A673 (cell line): ENCODE measurements around the gene TAPBPL. TPM values are rescaled to one million over a fixed set of nuclear protein-coding genes. Genes with fewer than 3 reads are reported as not detected.

Source experiments
- BruUV-seq: library from RNA; stranded (reverse); fragments of 400-500 nt; replicated peaks from 2 replicates; lab custom pipeline; 2021; lab: Mats Ljungman, UMichigan
- CTCF ChIA-PET: fragments of 300-600 bp; sonication (Branson Sonifier 250); formaldehyde crosslinking; loops from one replicate; lab custom pipeline; 2022; ENCODE audit warnings: antibody characterized with exemption; lab: Charles Lee
- POLR2A ChIA-PET: fragments of 300-600 bp; sonication (Branson Sonifier 250); formaldehyde crosslinking; loops from one replicate; lab custom pipeline; 2022; ENCODE audit warnings: antibody characterized with exemption; ENCODE audit not compliant: low non-redundant PET; lab: Charles Lee
- DNase-seq: peaks from one replicate; pipeline ENCODE4 v3.0.0-alpha.2; 2015; ENCODE audit warnings: low spot score
- H3K27ac ChIP-seq: fragments of 200-600 bp; sonication (generic); 2 replicates; pipeline ENCODE4 v1.5.1; 2016; ENCODE audit warnings: mixed run types, low read depth, mild to moderate bottlenecking, mixed read lengths, antibody characterized with exemption, low read length; ENCODE audit not compliant: poor library complexity, severe bottlenecking
- H3K27me3 ChIP-seq: fragments of 200-600 bp; sonication (generic); replicated peaks from 2 replicates; pipeline ENCODE4 v1.6.1; 2017; ENCODE audit warnings: mixed run types, low read depth, mild to moderate bottlenecking, mixed read lengths, antibody characterized with exemption, low read length; ENCODE audit not compliant: insufficient read depth, poor library complexity
- H3K36me3 ChIP-seq: fragments of 200-600 bp; sonication (generic); 2 replicates; pipeline ENCODE4 v1.6.1; 2016; ENCODE audit warnings: mixed run types, mild to moderate bottlenecking, mixed read lengths, antibody characterized with exemption, low read length; ENCODE audit not compliant: insufficient read depth, poor library complexity, severe bottlenecking
- H3K4me1 ChIP-seq: fragments of 200-600 bp; sonication (generic); 2 replicates; pipeline ENCODE4 v1.6.1; 2017; ENCODE audit warnings: mixed run types, mild to moderate bottlenecking, mixed read lengths, antibody characterized with exemption, low read length; ENCODE audit not compliant: insufficient read depth, poor library complexity, severe bottlenecking
- H3K4me3 ChIP-seq: fragments of 200-600 bp; sonication (generic); 2 replicates; pipeline ENCODE4 v1.5.1; 2016; ENCODE audit warnings: low read depth, mixed run types, mild to moderate bottlenecking, mixed read lengths, low read length; ENCODE audit not compliant: poor library complexity, severe bottlenecking
- H3K9me3 ChIP-seq: fragments of 200-600 bp; sonication (generic); 2 replicates; pipeline ENCODE4 v1.6.1; 2016; ENCODE audit warnings: mixed run types, low read depth, mild to moderate bottlenecking, mixed read lengths, antibody characterized with exemption, low read length; ENCODE audit not compliant: poor library complexity, severe bottlenecking
- EZH2 ChIP-seq: fragments of 200-600 bp; sonication (generic); IDR thresholded peaks from 2 replicates; pipeline ENCODE4 v1.6.1; 2017; ENCODE audit warnings: borderline replicate concordance, low read depth, mild to moderate bottlenecking, mixed read lengths, antibody characterized with exemption, low read length; ENCODE audit not compliant: poor library complexity, severe bottlenecking
- intact Hi-C: fragments of 100-400 bp; cut with micrococcal nuclease; formaldehyde crosslinking; loops from one replicate; pipeline ENCODE4 v1.10.0; 2022; ENCODE audit not compliant: unreplicated experiment
- total RNA-seq: library from RNA; stranded (reverse); gene quantifications from 2 replicates; pipeline ENCODE4 v1.2.3, GENCODE V29; 2021
- TF ChIP-seq, protein P1 (sequence below): fragments of 300-800, 200-600 bp; sonication (generic); conservative IDR thresholded peaks from 2 replicates; pipeline ENCODE4 v1.5.1; 2017; ENCODE audit warnings: low read depth, mild to moderate bottlenecking, antibody characterized with exemption, low read length, moderate library complexity, mixed read lengths

TAPBPL gene
- total RNA-seq, 1 experiment from 2014 or later: 6.9 TPM

DNA sequence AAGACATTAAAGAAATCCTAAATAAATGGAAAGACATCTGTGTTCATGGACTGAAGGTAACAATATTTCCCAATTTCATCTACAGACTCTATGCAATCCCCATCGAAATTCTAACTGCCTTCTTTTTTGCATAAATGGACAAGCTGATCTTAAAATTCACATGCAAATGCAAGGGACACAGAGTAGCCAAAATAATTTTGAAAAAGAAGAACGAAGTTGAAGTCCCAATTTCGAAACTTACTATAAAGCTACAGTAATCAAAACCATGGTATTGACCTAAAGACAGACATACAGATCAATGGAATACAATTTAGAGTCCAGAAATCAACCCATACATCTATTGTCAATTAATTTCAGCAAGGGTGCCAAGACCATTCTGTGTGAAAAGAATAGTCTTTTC is 23.5 kb upstream of the TAPBPL start:
- TF ChIP-seq, protein P1, sequence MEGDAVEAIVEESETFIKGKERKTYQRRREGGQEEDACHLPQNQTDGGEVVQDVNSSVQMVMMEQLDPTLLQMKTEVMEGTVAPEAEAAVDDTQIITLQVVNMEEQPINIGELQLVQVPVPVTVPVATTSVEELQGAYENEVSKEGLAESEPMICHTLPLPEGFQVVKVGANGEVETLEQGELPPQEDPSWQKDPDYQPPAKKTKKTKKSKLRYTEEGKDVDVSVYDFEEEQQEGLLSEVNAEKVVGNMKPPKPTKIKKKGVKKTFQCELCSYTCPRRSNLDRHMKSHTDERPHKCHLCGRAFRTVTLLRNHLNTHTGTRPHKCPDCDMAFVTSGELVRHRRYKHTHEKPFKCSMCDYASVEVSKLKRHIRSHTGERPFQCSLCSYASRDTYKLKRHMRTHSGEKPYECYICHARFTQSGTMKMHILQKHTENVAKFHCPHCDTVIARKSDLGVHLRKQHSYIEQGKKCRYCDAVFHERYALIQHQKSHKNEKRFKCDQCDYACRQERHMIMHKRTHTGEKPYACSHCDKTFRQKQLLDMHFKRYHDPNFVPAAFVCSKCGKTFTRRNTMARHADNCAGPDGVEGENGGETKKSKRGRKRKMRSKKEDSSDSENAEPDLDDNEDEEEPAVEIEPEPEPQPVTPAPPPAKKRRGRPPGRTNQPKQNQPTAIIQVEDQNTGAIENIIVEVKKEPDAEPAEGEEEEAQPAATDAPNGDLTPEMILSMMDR: no peak
- no peak for TF ChIP-seq EZH2
- no peaks in the 10 kb centered on the region for H3K27me3 ChIP-seq
- ChIA-PET CTCF (no interaction called here), POLR2A (no interaction called here)
- H3K9me3 ChIP-seq: no peaks in the 10 kb centered on the region
- H3K4me1 ChIP-seq: peaks cover 19% of the 10 kb centered on the region
- no peak overlapping the region for H3K4me3 ChIP-seq
- BruUV-seq: no TSS peak
- no peak for DNase-seq
- H3K27ac ChIP-seq: no peak overlapping the region
- no peaks in the 10 kb centered on the region for H3K36me3 ChIP-seq
- intact Hi-C loops: no loop called here

DNA sequence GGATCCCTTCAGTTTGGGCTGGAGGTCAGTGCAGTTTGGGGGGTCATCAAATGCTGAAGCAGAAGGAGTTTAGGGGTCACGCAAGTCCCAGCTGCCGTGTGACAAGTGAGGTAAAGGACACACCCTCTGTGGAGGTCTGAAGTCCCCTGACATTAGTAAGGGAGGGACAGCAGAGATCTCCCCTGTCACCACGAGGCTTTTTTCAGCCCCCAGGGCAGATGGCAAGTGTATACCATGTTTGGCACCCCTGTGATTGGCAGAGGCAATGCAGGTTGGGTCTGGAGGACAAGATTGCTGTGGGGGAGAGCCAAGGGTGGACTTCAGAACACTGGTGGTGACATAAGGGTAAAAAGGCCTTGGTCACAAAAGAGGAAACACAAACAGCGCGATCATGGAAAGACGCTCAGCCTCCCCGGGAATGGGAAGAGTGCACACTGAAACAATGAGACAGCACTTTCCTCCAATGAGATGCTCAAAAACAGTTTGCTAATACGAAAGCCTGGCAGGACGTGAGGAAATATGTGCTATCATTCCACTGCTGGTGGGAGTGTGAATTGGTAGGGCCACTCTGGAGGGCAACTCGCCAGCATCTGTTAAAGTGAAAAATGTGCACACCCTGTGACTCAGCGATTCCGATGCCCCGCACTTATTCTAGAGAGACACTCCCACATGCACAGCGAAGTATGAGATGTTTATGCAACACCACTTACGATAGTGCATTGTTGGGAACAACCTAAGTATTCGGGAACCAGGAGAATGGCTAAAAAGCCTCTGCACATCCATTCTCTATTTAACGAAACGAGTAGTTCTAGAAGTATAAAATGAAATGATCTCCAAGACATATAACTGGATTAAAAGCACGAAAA is 21.5 kb upstream of the TAPBPL start:
- Histone ChIP-seq H3K4me3 (peak overlapping the region; percentile 9), H3K27ac (peak overlapping the region; percentile 68), H3K4me1 (peaks cover 19% of the 10 kb centered on the region), H3K36me3 (no peaks in the 10 kb centered on the region), H3K9me3 (no peaks in the 10 kb centered on the region), H3K27me3 (no peaks in the 10 kb centered on the region)
- intact Hi-C loops: no loop called here
- peak; percentile 94 for DNase-seq
- ChIA-PET POLR2A (no interaction called here), CTCF (no interaction called here)
- TF ChIP-seq, protein P1: no peak
- no peak for TF ChIP-seq EZH2
- TSS peak; percentile 61 for BruUV-seq

DNA sequence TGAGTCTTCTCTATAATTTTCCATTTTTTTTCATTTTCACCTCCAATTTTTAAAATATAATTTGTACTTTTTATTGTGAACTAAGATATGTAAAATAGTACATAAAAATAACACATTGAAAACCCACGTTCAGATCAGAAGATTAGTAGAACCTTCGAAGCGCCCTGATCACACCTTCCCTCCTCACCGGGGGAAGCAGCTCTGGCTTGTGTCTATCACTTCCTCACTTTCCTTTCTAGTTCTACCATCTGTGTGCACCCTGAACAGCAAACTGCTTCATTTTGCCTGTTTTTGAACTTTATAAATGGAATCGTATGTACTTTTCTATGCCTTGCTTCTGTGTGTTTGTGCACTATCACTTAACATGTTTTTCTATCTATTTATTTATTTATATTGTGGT is 18.9 kb upstream of the TAPBPL start:
- BruUV-seq: no TSS peak
- intact Hi-C loops: no loop called here
- Histone ChIP-seq H3K27ac (no peak overlapping the region), H3K36me3 (no peaks in the 10 kb centered on the region), H3K27me3 (no peaks in the 10 kb centered on the region), H3K4me3 (no peak overlapping the region), H3K9me3 (no peaks in the 10 kb centered on the region), H3K4me1 (peaks cover 19% of the 10 kb centered on the region)
- DNase-seq: no peak
- POLR2A ChIA-PET: no interaction called here
- no peak for TF ChIP-seq EZH2
- TF ChIP-seq, protein P1: no peak
- CTCF ChIA-PET: no interaction called here
